ENCODE results near the gene SZT2.

The SZT2 gene

DNA sequence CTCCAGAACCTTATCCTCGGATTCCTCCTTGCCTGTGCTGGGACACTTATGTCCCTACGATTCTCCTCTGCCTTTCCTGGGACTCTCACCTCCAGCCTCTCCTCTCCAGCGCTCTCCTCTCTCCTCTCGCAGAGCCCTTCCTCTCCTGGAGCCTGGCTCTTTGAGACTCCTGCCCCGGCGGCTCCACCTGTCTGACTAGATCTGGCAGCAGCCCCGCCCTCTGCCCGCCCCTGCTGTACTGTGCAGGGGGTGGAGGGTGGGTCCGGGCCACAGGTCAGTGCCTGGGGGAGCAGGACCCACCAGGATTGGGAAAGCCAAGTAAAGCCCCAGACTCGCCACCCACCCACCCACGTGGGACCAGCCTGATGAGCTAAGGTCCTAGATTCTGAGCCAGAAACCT is 23.5 kb upstream of the SZT2 start:
- peak overlapping the region; percentile 95 for H3K27ac ChIP-seq (ENCODE audit: poor library complexity, severe bottlenecking)
- H3K9me3 ChIP-seq (ENCODE audit: severe bottlenecking) = no peaks in the 10 kb centered on the region
- H3K27me3 ChIP-seq (ENCODE audit: insufficient read depth, poor library complexity, severe bottlenecking) = no peaks in the 10 kb centered on the region
- H3K36me3 ChIP-seq (ENCODE audit: low read depth) = peaks cover 43% of the 10 kb centered on the region
- H3K4me3 ChIP-seq (ENCODE audit: severe bottlenecking) = peak overlapping the region; percentile 79
- H3K4me1 ChIP-seq (ENCODE audit: insufficient read depth, poor library complexity, severe bottlenecking) = peaks cover 23% of the 10 kb centered on the region
- DNase-seq (ENCODE audit: low spot score) = peak; percentile 89
- ATAC-seq (ENCODE audit: low read depth) = peak; percentile 53
- no peak for TF ChIP-seq CTCF (IDR thresholded peaks at IDR 0.05; ENCODE audit: poor library complexity, severe bottlenecking)

DNA sequence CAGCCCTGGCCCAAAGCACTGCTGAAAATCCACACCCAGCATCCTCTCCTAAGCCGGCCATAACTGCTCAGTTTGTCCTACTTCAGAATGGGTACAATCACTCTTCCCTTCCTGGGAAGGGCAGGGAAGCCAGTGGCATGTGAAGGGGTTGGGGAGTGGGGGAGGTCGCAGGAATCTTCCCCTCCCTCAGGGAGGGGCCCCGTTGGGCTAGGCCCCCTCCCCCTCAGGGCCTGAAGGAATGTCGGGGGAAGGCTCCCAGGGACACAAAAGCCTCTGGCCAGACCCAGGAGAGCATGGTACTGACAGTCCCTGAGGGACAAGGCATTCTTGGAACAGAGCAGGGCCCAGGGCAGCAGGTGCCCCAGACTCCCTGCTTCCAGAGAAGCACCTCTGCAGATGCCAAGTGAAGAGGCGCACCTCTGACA is 23.1 kb upstream of the SZT2 start:
- no peak for DNase-seq (ENCODE audit: low spot score)
- Histone ChIP-seq H3K36me3 (ENCODE audit: low read depth) (peaks cover 38% of the 10 kb centered on the region), H3K9me3 (ENCODE audit: severe bottlenecking) (no peaks in the 10 kb centered on the region), H3K27ac (ENCODE audit: poor library complexity, severe bottlenecking) (peak overlapping the region; percentile 95), H3K27me3 (ENCODE audit: insufficient read depth, poor library complexity, severe bottlenecking) (no peaks in the 10 kb centered on the region), H3K4me3 (ENCODE audit: severe bottlenecking) (peak overlapping the region; percentile 79), H3K4me1 (ENCODE audit: insufficient read depth, poor library complexity, severe bottlenecking) (peaks cover 23% of the 10 kb centered on the region)
- no peak for TF ChIP-seq CTCF (IDR thresholded peaks at IDR 0.05; ENCODE audit: poor library complexity, severe bottlenecking)
- peak; percentile 3 for ATAC-seq (ENCODE audit: low read depth)

GRCh38 chr1:43367026-43367903 is 22.4 kb upstream of the SZT2 start:
- H3K27ac ChIP-seq (ENCODE audit: poor library complexity, severe bottlenecking) = peak overlapping the region; percentile 95
- DNase-seq (ENCODE audit: low spot score) (peak; percentile 83), ATAC-seq (ENCODE audit: low read depth) (peak; percentile 67)
- peaks cover 24% of the 10 kb centered on the region for H3K4me1 ChIP-seq (ENCODE audit: insufficient read depth, poor library complexity, severe bottlenecking)
- TF ChIP-seq CTCF (IDR thresholded peaks at IDR 0.05; ENCODE audit: poor library complexity, severe bottlenecking) = no peak
- H3K9me3 ChIP-seq (ENCODE audit: severe bottlenecking) = no peaks in the 10 kb centered on the region
- no peaks in the 10 kb centered on the region for H3K27me3 ChIP-seq (ENCODE audit: insufficient read depth, poor library complexity, severe bottlenecking)
- peaks cover 32% of the 10 kb centered on the region for H3K36me3 ChIP-seq (ENCODE audit: low read depth)
- H3K4me3 ChIP-seq (ENCODE audit: severe bottlenecking) = peak overlapping the region; percentile 79

- DNase-seq (ENCODE audit: low spot score) (peak; percentile 84), ATAC-seq (ENCODE audit: low read depth) (peak; percentile 68)
- Histone ChIP-seq H3K27me3 (ENCODE audit: insufficient read depth, poor library complexity, severe bottlenecking) (no peaks in the 10 kb centered on the region), H3K9me3 (ENCODE audit: severe bottlenecking) (no peaks in the 10 kb centered on the region), H3K27ac (ENCODE audit: poor library complexity, severe bottlenecking) (peak within 1 kb of the TSS; percentile 95), H3K4me1 (ENCODE audit: insufficient read depth, poor library complexity, severe bottlenecking) (peaks cover 32% of the 10 kb centered on the region), H3K36me3 (ENCODE audit: low read depth) (peaks cover 24% of the 10 kb centered on the region), H3K4me3 (ENCODE audit: severe bottlenecking) (peak within 1 kb of the TSS; percentile 79)
- peak; percentile 22 for TF ChIP-seq CTCF (IDR thresholded peaks at IDR 0.05; ENCODE audit: poor library complexity, severe bottlenecking)
Measured at GRCh38 chr1:43367904-43368645, 21.6 kb upstream of the SZT2 start, which contains the start of gene ELOVL1. Gene ELOVL1 (minus strand): TSS chr1:43368011. CDS start chr1:43365609, 2,402 bp downstream.
